Epithelial cell of proximal tubule (primary cell): ENCODE measurements around the gene RRP8. TPM values are rescaled to one million over a fixed set of nuclear protein-coding genes. Genes with fewer than 3 reads are reported as not detected.

Experiments used
- DNase-seq: peaks from one replicate; pipeline ENCODE4 v3.0.0-alpha.2; 2011; ENCODE audit warnings: low read depth
- H3K4me3 ChIP-seq: 2 replicates; pipeline ENCODE4 v1.5.1; 2011; ENCODE audit warnings: low read depth, mild to moderate bottlenecking, low read length
- CTCF ChIP-seq: conservative IDR thresholded peaks from 2 replicates; pipeline ENCODE4 v1.5.1; 2012; ENCODE audit warnings: low read depth, mild to moderate bottlenecking, low read length
- total RNA-seq: library from RNA; depleted of rRNA; stranded (reverse); fragments of >200 nt; gene quantifications from 2 replicates; pipeline ENCODE4 v1.2.3, GENCODE V29; 2015

RRP8 gene
- total RNA-seq, 1 donor from 2014 or later, result 6.7 TPM

- H3K4me3 ChIP-seq, result no peak overlapping the region
- TF ChIP-seq CTCF, result no peak
- no peak for DNase-seq
Observed at GRCh38 chr11:6554828-6555706, 48.3 kb downstream of the RRP8 start.

- DNase-seq, result no peak
- TF ChIP-seq CTCF, result no peak
- no peak overlapping the region for H3K4me3 ChIP-seq
Observed at GRCh38 chr11:6553634-6554033, 49.8 kb downstream of the RRP8 start.

- TF ChIP-seq CTCF, result no peak
- H3K4me3 ChIP-seq, result no peak overlapping the region
- DNase-seq, result no peak
Observed at GRCh38 chr11:6548641-6549040, 54.8 kb downstream of the RRP8 start.

GRCh38 chr11:6548121-6548520 is 55.3 kb downstream of the RRP8 start:
- no peak for TF ChIP-seq CTCF
- DNase-seq, result no peak
- no peak overlapping the region for H3K4me3 ChIP-seq

GRCh38 chr11:6547177-6547576 is 56.2 kb downstream of the RRP8 start:
- no peak for DNase-seq
- no peak for TF ChIP-seq CTCF
- no peak overlapping the region for H3K4me3 ChIP-seq

- TF ChIP-seq CTCF, result no peak
- no peak overlapping the region for H3K4me3 ChIP-seq
- DNase-seq, result no peak
Observed at GRCh38 chr11:6546735-6547134, 56.7 kb downstream of the RRP8 start.
